GM23338 (cell line): ENCODE results near the gene PCLO.

Source experiments
- CREB1 ChIP-seq: fragments of 250-450 bp; sonication (Bioruptor Pico); IDR thresholded peaks from 2 replicates; pipeline ENCODE4 v1.5.0; 2020; ENCODE audit warnings: low read depth, mild to moderate bottlenecking, moderate library complexity
- CTCF ChIP-seq, 2 experiments: fragments of 200-600 bp in 1 of 2; sonication (generic) in 1 of 2; conservative IDR thresholded peaks; 2 replicates each; pipeline versions ENCODE4 v1.5.1 to v1.6.1; 2016 to 2017; ENCODE audit warnings: antibody characterized with exemption in 2 of 2, low read depth in 2 of 2, mild to moderate bottlenecking in 2 of 2, moderate library complexity in 1 of 2
- EZH2 ChIP-seq: fragments of 200-600 bp; sonication (generic); IDR thresholded peaks from one replicate; pipeline ENCODE4 v1.8.0; 2017; ENCODE audit warnings: antibody characterized with exemption, mild to moderate bottlenecking, low read depth; ENCODE audit not compliant: unreplicated experiment
- EZH2phosphoT487 ChIP-seq: fragments of 200-600 bp; sonication (generic); IDR thresholded peaks from one replicate; pipeline ENCODE4 v1.8.1; 2018; ENCODE audit warnings: antibody characterized with exemption; ENCODE audit not compliant: unreplicated experiment
- JUNB ChIP-seq: IDR thresholded peaks from one replicate; pipeline ENCODE4 v1.6.1; 2016; ENCODE audit warnings: antibody characterized with exemption; ENCODE audit not compliant: unreplicated experiment
- NANOG ChIP-seq: IDR thresholded peaks from 2 replicates; pipeline ENCODE4 v1.6.1; 2016; ENCODE audit warnings: antibody characterized with exemption, borderline replicate concordance
- POLR2AphosphoS5 ChIP-seq: IDR thresholded peaks from 2 replicates; pipeline ENCODE4 v1.6.1; 2016; ENCODE audit warnings: antibody characterized with exemption, low read depth
- ZNF331 ChIP-seq: fragments of 250-450 bp; sonication (Bioruptor Pico); IDR thresholded peaks from 2 replicates; pipeline ENCODE4 v1.5.0; 2020; ENCODE audit warnings: low read depth, mild to moderate bottlenecking, moderate library complexity
- TF ChIP-seq, protein P1 (sequence below): IDR thresholded peaks from 2 replicates; pipeline ENCODE4 v1.6.1; 2016; ENCODE audit warnings: antibody characterized with exemption
- TF ChIP-seq, protein P2 (sequence below): IDR thresholded peaks from one replicate; pipeline ENCODE4 v1.6.1; 2018; ENCODE audit warnings: antibody characterized with exemption; ENCODE audit not compliant: unreplicated experiment

DNA sequence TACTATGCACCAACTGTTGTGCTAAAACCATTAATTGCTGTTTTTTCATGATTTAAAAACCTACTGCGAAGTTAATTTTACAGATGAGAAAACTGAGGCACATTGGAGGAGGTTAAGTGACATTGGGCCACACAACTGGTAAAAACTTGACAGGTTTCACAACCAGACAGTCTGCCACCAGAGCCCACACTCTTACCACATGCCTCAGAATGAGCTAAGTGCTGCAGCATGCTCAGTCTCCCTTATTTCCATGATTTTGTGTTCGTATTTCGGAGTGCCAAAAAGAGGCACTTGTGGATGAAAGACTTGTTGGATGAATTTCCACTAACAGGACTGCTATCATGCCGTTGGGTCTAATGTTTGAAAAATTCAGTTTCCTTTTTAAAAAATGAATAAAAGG, 77.4 kb downstream of the PCLO start:
- TF ChIP-seq POLR2AphosphoS5: no peak
- no peak for TF ChIP-seq CTCF (conservative IDR thresholded peaks at IDR 0.05; ENCODE audit: low read depth in 2 of 2)
- TF ChIP-seq EZH2: no peak
- TF ChIP-seq, protein P1, sequence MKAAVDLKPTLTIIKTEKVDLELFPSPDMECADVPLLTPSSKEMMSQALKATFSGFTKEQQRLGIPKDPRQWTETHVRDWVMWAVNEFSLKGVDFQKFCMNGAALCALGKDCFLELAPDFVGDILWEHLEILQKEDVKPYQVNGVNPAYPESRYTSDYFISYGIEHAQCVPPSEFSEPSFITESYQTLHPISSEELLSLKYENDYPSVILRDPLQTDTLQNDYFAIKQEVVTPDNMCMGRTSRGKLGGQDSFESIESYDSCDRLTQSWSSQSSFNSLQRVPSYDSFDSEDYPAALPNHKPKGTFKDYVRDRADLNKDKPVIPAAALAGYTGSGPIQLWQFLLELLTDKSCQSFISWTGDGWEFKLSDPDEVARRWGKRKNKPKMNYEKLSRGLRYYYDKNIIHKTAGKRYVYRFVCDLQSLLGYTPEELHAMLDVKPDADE: no peak
- no peak for TF ChIP-seq EZH2phosphoT487
- TF ChIP-seq JUNB: no peak
- TF ChIP-seq, protein P2, sequence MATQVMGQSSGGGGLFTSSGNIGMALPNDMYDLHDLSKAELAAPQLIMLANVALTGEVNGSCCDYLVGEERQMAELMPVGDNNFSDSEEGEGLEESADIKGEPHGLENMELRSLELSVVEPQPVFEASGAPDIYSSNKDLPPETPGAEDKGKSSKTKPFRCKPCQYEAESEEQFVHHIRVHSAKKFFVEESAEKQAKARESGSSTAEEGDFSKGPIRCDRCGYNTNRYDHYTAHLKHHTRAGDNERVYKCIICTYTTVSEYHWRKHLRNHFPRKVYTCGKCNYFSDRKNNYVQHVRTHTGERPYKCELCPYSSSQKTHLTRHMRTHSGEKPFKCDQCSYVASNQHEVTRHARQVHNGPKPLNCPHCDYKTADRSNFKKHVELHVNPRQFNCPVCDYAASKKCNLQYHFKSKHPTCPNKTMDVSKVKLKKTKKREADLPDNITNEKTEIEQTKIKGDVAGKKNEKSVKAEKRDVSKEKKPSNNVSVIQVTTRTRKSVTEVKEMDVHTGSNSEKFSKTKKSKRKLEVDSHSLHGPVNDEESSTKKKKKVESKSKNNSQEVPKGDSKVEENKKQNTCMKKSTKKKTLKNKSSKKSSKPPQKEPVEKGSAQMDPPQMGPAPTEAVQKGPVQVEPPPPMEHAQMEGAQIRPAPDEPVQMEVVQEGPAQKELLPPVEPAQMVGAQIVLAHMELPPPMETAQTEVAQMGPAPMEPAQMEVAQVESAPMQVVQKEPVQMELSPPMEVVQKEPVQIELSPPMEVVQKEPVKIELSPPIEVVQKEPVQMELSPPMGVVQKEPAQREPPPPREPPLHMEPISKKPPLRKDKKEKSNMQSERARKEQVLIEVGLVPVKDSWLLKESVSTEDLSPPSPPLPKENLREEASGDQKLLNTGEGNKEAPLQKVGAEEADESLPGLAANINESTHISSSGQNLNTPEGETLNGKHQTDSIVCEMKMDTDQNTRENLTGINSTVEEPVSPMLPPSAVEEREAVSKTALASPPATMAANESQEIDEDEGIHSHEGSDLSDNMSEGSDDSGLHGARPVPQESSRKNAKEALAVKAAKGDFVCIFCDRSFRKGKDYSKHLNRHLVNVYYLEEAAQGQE: no peak
- no peak for TF ChIP-seq NANOG
- no peak for TF ChIP-seq ZNF331 (CRISPR knock-in tag)
- no peak for TF ChIP-seq CREB1 (CRISPR knock-in tag)
